Nephron (organoid): ENCODE results near the gene CYB561D1.

Source experiments
- H3K27ac Mint-ChIP-seq, 3 experiments: 2 replicates each; pipeline ENCODE4 v1.8.0; 2020; ENCODE audit warnings: mixed read lengths in 3 of 3, mild to moderate bottlenecking in 2 of 3, moderate library complexity in 1 of 3
- H3K27me3 Mint-ChIP-seq: 2 replicates; pipeline ENCODE4 v1.8.0; 2021; ENCODE audit warnings: low read depth, mild to moderate bottlenecking, moderate library complexity, mixed read lengths
- H3K36me3 Mint-ChIP-seq: 2 replicates; pipeline ENCODE4 v1.8.0; 2020; ENCODE audit warnings: low read depth, mixed read lengths
- H3K4me1 Mint-ChIP-seq: 2 replicates; pipeline ENCODE4 v1.8.0; 2020; ENCODE audit warnings: mixed read lengths
- H3K4me3 Mint-ChIP-seq, 3 experiments: 2 replicates each; pipeline ENCODE4 v1.8.0; 2020; ENCODE audit warnings: mild to moderate bottlenecking in 3 of 3, mixed read lengths in 3 of 3, moderate library complexity in 2 of 3
- H3K9me3 Mint-ChIP-seq: 2 replicates; pipeline ENCODE4 v1.8.0; 2020; ENCODE audit warnings: mixed read lengths
- TF ChIP-seq, protein P1 (sequence below), 3 experiments: fragments of 200-600 bp; sonication (generic); IDR thresholded peaks; one replicate each; pipeline ENCODE4 v1.5.0; 2021; ENCODE audit warnings: antibody characterized with exemption in 3 of 3; ENCODE audit not compliant: unreplicated experiment in 3 of 3

The CYB561D1 gene

DNA sequence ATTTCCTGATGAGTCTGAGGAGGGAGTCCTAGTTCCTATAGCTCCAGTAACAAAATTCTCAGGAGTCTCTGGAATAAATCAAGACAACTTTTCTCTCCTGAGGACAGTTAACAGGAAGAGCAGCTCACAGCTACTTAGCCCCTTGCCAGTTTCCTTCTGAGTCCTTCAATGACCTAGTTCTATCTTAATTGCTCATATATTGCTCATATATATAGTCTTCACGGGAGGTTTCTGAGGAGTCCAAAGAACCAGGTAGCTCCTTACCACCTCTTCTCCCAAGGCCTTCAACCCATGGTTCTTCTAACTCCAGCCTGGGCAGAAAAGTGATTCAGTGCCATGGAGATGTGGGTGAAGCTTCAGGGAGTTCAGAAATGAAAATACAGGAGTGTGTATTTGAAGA is 11.1 kb downstream of the CYB561D1 start:
- TF ChIP-seq, protein P1, sequence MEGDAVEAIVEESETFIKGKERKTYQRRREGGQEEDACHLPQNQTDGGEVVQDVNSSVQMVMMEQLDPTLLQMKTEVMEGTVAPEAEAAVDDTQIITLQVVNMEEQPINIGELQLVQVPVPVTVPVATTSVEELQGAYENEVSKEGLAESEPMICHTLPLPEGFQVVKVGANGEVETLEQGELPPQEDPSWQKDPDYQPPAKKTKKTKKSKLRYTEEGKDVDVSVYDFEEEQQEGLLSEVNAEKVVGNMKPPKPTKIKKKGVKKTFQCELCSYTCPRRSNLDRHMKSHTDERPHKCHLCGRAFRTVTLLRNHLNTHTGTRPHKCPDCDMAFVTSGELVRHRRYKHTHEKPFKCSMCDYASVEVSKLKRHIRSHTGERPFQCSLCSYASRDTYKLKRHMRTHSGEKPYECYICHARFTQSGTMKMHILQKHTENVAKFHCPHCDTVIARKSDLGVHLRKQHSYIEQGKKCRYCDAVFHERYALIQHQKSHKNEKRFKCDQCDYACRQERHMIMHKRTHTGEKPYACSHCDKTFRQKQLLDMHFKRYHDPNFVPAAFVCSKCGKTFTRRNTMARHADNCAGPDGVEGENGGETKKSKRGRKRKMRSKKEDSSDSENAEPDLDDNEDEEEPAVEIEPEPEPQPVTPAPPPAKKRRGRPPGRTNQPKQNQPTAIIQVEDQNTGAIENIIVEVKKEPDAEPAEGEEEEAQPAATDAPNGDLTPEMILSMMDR (IDR thresholded peaks at IDR 0.05; ENCODE audit: unreplicated experiment in 3 of 3), result no peak
- Mint-ChIP-seq H3K9me3 (no peaks in the 10 kb centered on the region), H3K4me1 (peaks cover 51% of the 10 kb centered on the region), H3K27ac (no peak overlapping the region), H3K36me3 (peaks cover 14% of the 10 kb centered on the region), H3K27me3 (peaks cover 18% of the 10 kb centered on the region), H3K4me3 (peak overlapping the region in 1 of 3 experiments; percentile 18)

DNA sequence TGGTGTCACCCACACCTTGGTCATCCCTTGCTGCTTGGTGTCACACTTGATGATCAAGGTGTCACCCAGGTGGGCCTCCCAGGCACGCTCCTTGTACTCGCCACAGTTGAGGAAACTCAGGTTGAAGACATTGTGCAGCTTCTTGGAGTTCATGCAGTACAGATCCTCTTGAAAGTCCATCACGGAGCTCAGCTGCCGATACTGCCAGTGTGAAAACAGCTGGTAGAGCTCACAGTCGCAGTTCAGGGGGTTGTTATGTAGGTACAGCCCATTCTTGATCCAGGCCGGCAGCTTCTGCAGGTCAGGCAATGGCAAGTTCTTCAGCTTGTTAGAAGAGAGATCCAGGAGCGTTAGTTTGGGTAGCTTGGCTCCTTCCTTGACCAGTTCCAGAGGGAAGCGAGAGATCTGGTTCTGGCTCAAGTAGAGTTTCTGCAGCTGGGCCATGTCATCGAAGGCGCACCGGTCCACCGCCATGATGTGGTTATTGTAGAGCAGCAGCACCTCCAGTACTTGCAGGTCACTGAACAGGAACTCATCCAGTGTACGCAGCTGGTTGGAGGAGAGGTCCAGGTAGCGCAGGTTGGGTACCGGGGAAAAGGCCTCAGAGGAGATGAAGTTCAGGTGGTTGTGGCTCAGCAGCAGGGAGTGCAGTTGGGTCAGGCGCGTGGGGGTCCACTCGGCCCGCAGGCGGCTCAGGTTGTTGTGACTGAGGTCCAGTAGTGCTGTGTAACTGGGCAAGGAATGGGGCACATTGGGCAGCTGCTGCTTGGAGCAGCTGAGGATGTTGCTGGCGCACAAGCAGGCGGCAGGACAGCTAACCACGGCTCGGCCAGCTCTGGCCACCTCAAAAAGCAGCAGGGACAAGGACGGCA is 14.3 kb downstream of the CYB561D1 start:
- TF ChIP-seq, protein P1 (IDR thresholded peaks at IDR 0.05; ENCODE audit: unreplicated experiment in 3 of 3), result no peak
- H3K4me3 Mint-ChIP-seq, result peak overlapping the region; percentile 85 to 90 (median 87)
- peaks cover 43% of the 10 kb centered on the region for H3K27me3 Mint-ChIP-seq
- peaks cover 12% of the 10 kb centered on the region for H3K36me3 Mint-ChIP-seq
- no peak overlapping the region for H3K27ac Mint-ChIP-seq
- no peaks in the 10 kb centered on the region for H3K9me3 Mint-ChIP-seq
- peaks cover 28% of the 10 kb centered on the region for H3K4me1 Mint-ChIP-seq

DNA sequence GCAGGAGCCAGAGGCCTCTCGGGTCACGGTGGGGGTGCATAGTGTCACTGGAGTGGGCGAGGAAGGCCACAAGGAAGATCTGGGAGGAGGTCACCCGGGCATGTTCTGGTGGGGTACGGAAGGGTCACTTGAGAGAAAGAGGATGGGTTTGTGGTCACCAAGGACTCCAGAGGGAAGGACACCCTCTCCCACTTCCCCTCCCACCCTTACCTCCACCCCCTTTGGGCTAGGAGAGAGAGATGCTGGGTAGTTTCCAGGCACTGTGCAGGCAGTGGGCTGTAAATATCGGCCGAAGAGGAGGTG is 14.9 kb downstream of the CYB561D1 start:
- peaks cover 12% of the 10 kb centered on the region for H3K36me3 Mint-ChIP-seq
- peaks cover 43% of the 10 kb centered on the region for H3K27me3 Mint-ChIP-seq
- peak overlapping the region; percentile 85 to 90 (median 87) for H3K4me3 Mint-ChIP-seq
- H3K9me3 Mint-ChIP-seq, result no peaks in the 10 kb centered on the region
- H3K4me1 Mint-ChIP-seq, result peaks cover 28% of the 10 kb centered on the region
- no peak overlapping the region for H3K27ac Mint-ChIP-seq
- TF ChIP-seq, protein P1 (IDR thresholded peaks at IDR 0.05; ENCODE audit: unreplicated experiment in 3 of 3), result no peak

DNA sequence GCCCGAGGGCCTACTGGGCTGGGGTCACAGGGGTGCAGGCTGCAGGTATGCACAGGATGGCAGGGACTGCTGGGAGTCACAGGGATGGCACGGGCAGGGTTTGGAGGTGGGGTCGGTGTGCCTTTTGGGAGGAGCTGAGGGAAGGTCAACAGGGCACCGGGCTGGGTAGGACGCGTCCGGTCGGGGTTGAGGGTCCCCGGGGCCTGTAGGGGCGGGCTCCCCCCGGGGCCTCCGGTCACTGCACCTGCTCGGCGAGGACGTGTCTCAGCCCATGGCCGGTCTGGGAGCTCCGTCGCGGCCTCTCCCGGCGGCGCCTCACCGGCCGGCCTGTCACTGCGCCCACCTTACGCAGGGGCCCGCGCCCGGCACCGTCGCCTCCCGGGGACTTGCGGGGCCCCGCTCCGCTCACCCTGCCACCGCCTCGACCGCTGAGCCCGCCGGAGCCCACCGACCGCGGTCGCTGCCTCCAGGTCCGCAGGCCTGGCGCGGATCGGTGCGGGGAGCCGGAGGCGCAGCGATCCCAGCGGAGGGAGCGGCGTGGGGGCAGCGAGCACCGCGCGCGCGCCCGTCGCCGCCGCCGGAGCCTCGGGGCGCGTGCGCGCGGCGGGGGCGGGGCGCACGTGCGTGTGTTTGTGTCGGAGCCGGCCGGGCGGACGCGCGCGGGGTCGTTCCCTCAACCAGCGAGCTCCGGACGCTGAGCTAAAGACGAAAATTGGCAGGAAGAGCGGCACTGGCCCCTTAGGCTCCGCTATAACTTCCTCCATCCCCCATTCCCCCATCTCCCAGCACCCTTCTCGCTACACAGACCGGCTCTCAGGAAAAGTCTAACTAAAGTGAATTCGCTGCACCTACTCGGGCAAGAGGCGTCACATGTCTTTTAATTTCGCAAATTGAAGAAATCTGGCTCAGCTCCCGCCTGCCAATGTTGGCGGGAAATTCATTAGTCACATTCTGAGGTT is 15.6 kb downstream of the CYB561D1 start, which contains the start of gene AMIGO1:
Gene AMIGO1 (minus strand): TSS at position 552 of the 959 bp plus-strand sequence. CDS start 815 bp downstream, outside the sequence.
- Mint-ChIP-seq H3K27me3 (peaks cover 43% of the 10 kb centered on the region), H3K4me3 (peak within 1 kb of the TSS; percentile 89 to 95 (median 91)), H3K4me1 (peaks cover 28% of the 10 kb centered on the region), H3K9me3 (no peaks in the 10 kb centered on the region), H3K27ac (peak within 1 kb of the TSS; percentile 23 to 74 (median 50)), H3K36me3 (peaks cover 12% of the 10 kb centered on the region)
- TF ChIP-seq, protein P1 (IDR thresholded peaks at IDR 0.05; ENCODE audit: unreplicated experiment in 3 of 3), result no peak

DNA sequence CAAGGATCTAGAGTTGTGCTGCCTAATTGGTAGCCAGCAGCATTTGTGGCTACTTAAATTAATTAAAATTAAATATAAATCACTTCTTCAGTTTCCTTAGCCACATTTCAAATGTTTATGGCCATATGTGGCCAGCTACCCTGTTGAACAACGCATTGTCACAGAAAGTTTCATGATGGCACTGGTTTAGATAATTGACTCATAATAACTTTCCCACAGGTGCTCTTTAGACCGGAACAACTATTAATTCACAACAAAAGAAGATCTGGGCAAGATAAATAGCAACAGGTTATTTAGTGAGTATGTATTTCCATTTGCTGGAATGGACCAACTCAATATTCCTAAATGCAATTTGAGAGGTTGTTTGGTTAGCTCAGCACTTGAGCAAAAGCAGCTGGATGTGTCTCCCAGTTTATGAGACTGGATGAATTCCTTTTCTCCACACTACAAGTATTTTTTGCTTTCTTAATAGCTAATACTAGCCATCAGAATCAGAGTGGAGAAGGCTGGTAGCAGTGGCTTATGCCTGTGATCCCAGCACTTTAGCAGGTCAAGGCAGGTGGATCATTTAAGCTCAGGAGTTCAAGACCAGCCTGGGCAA is 19.3 kb downstream of the CYB561D1 start:
- peaks cover 34% of the 10 kb centered on the region for H3K4me1 Mint-ChIP-seq
- H3K36me3 Mint-ChIP-seq, result peaks cover 2% of the 10 kb centered on the region
- TF ChIP-seq, protein P1 (IDR thresholded peaks at IDR 0.05; ENCODE audit: unreplicated experiment in 3 of 3), result no peak
- no peak overlapping the region for H3K27ac Mint-ChIP-seq
- peaks cover 40% of the 10 kb centered on the region for H3K27me3 Mint-ChIP-seq
- no peaks in the 10 kb centered on the region for H3K9me3 Mint-ChIP-seq
- H3K4me3 Mint-ChIP-seq, result peak overlapping the region in 1 of 3 experiments; percentile 19
